IMR-90 (cell line): ENCODE data around the gene BAIAP2L1. TPM values are rescaled to one million over a fixed set of nuclear protein-coding genes. Genes with fewer than 3 reads are reported as not detected.

Source experiments
- ATAC-seq: fragments of 200-7000 bp; cut with Tn5 transposase; 2 replicates; pipeline ENCODE4 v1.9.1; 2020; ENCODE audit warnings: low read depth, mild to moderate bottlenecking, moderate library complexity
- BruUV-seq: library from RNA; stranded (reverse); fragments of 400-500 nt; replicated peaks from 2 replicates; lab custom pipeline; 2021; lab: Mats Ljungman, UMichigan
- CTCF ChIA-PET: fragments of 300-600 bp; formaldehyde crosslinking; extraction: SDS; loops from one replicate; lab custom pipeline; 2021; ENCODE audit warnings: antibody characterized with exemption; lab: Yijun Ruan, JAX
- POLR2A ChIA-PET: fragments of 300-600 bp; sonication (Branson Sonifier 250); formaldehyde crosslinking; loops from one replicate; lab custom pipeline; 2022; ENCODE audit warnings: antibody characterized with exemption; ENCODE audit not compliant: unreplicated experiment; lab: Charles Lee
- DNase-seq: peaks from one replicate; pipeline ENCODE4 v3.0.0; 2013
- H2AFZ ChIP-seq: replicated peaks from 2 replicates; pipeline ENCODE3; 2013; ENCODE audit warnings: low read length, mild to moderate bottlenecking; ENCODE audit not compliant: poor library complexity
- H2AK5ac ChIP-seq: 2 replicates; pipeline ENCODE4 v1.6.1; 2013; ENCODE audit warnings: low read depth, low read length, inconsistent platforms
- H2AK9ac ChIP-seq: replicated peaks from 2 replicates; pipeline ENCODE3; 2013; ENCODE audit warnings: mild to moderate bottlenecking, low read depth, low read length, moderate library complexity; ENCODE audit not compliant: poor library complexity
- H2BK120ac ChIP-seq: 2 replicates; pipeline ENCODE4 v1.6.1; 2013; ENCODE audit warnings: low read depth, low read length, inconsistent platforms
- H2BK15ac ChIP-seq: 3 replicates; pipeline ENCODE4 v1.6.1; 2013; ENCODE audit warnings: low read depth, low read length, inconsistent platforms
- H2BK20ac ChIP-seq: 2 replicates; pipeline ENCODE4 v1.6.1; 2013; ENCODE audit warnings: low read depth, mild to moderate bottlenecking, inconsistent platforms, low read length, moderate library complexity
- H2BK5ac ChIP-seq: 2 replicates; pipeline ENCODE4 v1.6.1; 2013; ENCODE audit warnings: mild to moderate bottlenecking, low read depth, low read length, inconsistent platforms; ENCODE audit not compliant: poor library complexity, severe bottlenecking
- H3K14ac ChIP-seq: replicated peaks from 2 replicates; pipeline ENCODE4 v1.6.1; 2013; ENCODE audit warnings: low read depth, low read length, inconsistent platforms
- H3K18ac ChIP-seq: 2 replicates; pipeline ENCODE4 v1.6.1; 2013; ENCODE audit warnings: low read depth, low read length, control low read depth
- H3K23ac ChIP-seq: 2 replicates; pipeline ENCODE4 v1.6.1; 2013; ENCODE audit warnings: low read depth, low read length, inconsistent platforms
- H3K27ac ChIP-seq: 2 replicates; pipeline ENCODE4 v1.5.1; 2013; ENCODE audit warnings: mild to moderate bottlenecking, control low read depth, low read length; ENCODE audit not compliant: insufficient read depth
- H3K27me3 ChIP-seq: 2 replicates; pipeline ENCODE4 v1.6.1; 2013; ENCODE audit warnings: low read length; ENCODE audit not compliant: control insufficient read depth, insufficient read depth
- H3K36me3 ChIP-seq: 2 replicates; pipeline ENCODE4 v1.6.1; 2013; ENCODE audit warnings: low read length, mixed read lengths; ENCODE audit not compliant: control insufficient read depth, insufficient read depth
- H3K4ac ChIP-seq: 2 replicates; pipeline ENCODE4 v1.6.1; 2013; ENCODE audit warnings: low read depth, low read length, inconsistent platforms
- H3K4me1 ChIP-seq: 2 replicates; pipeline ENCODE4 v1.6.1; 2013; ENCODE audit warnings: low read length, mixed read lengths; ENCODE audit not compliant: control insufficient read depth, insufficient read depth
- H3K4me2 ChIP-seq: 2 replicates; pipeline ENCODE4 v1.6.1; 2013; ENCODE audit warnings: low read depth, mild to moderate bottlenecking, control low read depth, low read length, moderate library complexity
- H3K4me3 ChIP-seq: 2 replicates; pipeline ENCODE4 v1.5.1; 2013; ENCODE audit warnings: low read depth, mild to moderate bottlenecking, control low read depth, low read length, moderate library complexity; ENCODE audit not compliant: insufficient read depth
- H3K56ac ChIP-seq: 2 replicates; pipeline ENCODE4 v1.6.1; 2013; ENCODE audit warnings: low read length, inconsistent platforms; ENCODE audit not compliant: insufficient read depth; ENCODE audit errors: extremely low read depth
- H3K79me1 ChIP-seq, 2 experiments: 2 replicates each; pipeline ENCODE4 v1.6.1; 2013; ENCODE audit warnings: low read length in 2 of 2, inconsistent platforms in 1 of 2, low read depth in 1 of 2
- H3K9ac ChIP-seq: 2 replicates; pipeline ENCODE4 v1.6.1; 2013; ENCODE audit warnings: low read depth, low read length, control low read depth
- H3K9me1 ChIP-seq: 2 replicates; pipeline ENCODE4 v1.6.1; 2013; ENCODE audit warnings: low read length, inconsistent platforms; ENCODE audit not compliant: insufficient read depth
- H3K9me3 ChIP-seq: 2 replicates; pipeline ENCODE4 v1.6.1; 2013; ENCODE audit warnings: low read length; ENCODE audit not compliant: control insufficient read depth, insufficient read depth
- H4K20me1 ChIP-seq: 2 replicates; pipeline ENCODE4 v1.6.1; 2013; ENCODE audit warnings: low read length, inconsistent platforms; ENCODE audit not compliant: insufficient read depth
- H4K5ac ChIP-seq: 2 replicates; pipeline ENCODE4 v1.6.1; 2013; ENCODE audit warnings: mild to moderate bottlenecking, low read depth, low read length, control low read depth
- H4K8ac ChIP-seq, 2 experiments: 2 replicates each; pipeline ENCODE4 v1.6.1; 2013; ENCODE audit warnings: low read depth in 2 of 2, low read length in 2 of 2, control low read depth in 1 of 2, inconsistent platforms in 1 of 2
- H4K91ac ChIP-seq: 2 replicates; pipeline ENCODE4 v1.6.1; 2013; ENCODE audit warnings: low read depth, low read length, inconsistent platforms; ENCODE audit not compliant: insufficient read depth
- BHLHE40 ChIP-seq: fragments of 150-350 bp; IDR thresholded peaks from 2 replicates; pipeline ENCODE4 v1.6.1; 2016; ENCODE audit warnings: mild to moderate bottlenecking, low read depth, low read length
- CEBPB ChIP-seq: IDR thresholded peaks from 2 replicates; pipeline ENCODE4 v1.6.1; 2012; ENCODE audit warnings: low read depth, low read length, improper control_type of control experiment
- CHD1 ChIP-seq: IDR thresholded peaks from 2 replicates; pipeline ENCODE4 v1.6.1; 2012; ENCODE audit warnings: low read depth, low read length, improper control_type of control experiment
- CTCF ChIP-seq: conservative IDR thresholded peaks from 2 replicates; pipeline ENCODE4 v1.5.1; 2012; ENCODE audit warnings: mild to moderate bottlenecking, low read depth, low read length, improper control_type of control experiment
- ELK1 ChIP-seq: fragments of 150-350 bp; IDR thresholded peaks from 2 replicates; pipeline ENCODE4 v1.6.1; 2016; ENCODE audit warnings: low read depth, mild to moderate bottlenecking, low read length, moderate library complexity, borderline replicate concordance
- FOS ChIP-seq: fragments of 150-350 bp; IDR thresholded peaks from 2 replicates; pipeline ENCODE4 v1.6.1; 2016; ENCODE audit warnings: low read depth, low read length
- MAFK ChIP-seq: IDR thresholded peaks from 2 replicates; pipeline ENCODE4 v1.6.1; 2012; ENCODE audit warnings: low read depth, low read length, improper control_type of control experiment
- MAZ ChIP-seq: IDR thresholded peaks from 2 replicates; pipeline ENCODE4 v1.6.1; 2012; ENCODE audit warnings: low read depth, mild to moderate bottlenecking, low read length, improper control_type of control experiment, moderate library complexity, borderline replicate concordance
- MXI1 ChIP-seq: IDR thresholded peaks from 2 replicates; pipeline ENCODE4 v1.6.1; 2012; ENCODE audit warnings: low read depth, mild to moderate bottlenecking, low read length, moderate library complexity, borderline replicate concordance
- NFE2L2 ChIP-seq: fragments of 150-350 bp; IDR thresholded peaks from 2 replicates; pipeline ENCODE4 v1.6.1; 2016; ENCODE audit warnings: low read depth, mild to moderate bottlenecking, low read length
- POLR2A ChIP-seq: IDR thresholded peaks from 2 replicates; pipeline ENCODE4 v1.6.1; 2012; ENCODE audit warnings: mild to moderate bottlenecking, low read depth, low read length
- RAD21 ChIP-seq: IDR thresholded peaks from 2 replicates; pipeline ENCODE4 v1.6.1; 2012; ENCODE audit warnings: low read length, improper control_type of control experiment
- RCOR1 ChIP-seq: IDR thresholded peaks from 2 replicates; pipeline ENCODE4 v1.6.1; 2012; ENCODE audit warnings: mild to moderate bottlenecking, low read length, improper control_type of control experiment; ENCODE audit not compliant: insufficient replicate concordance
- RFX5 ChIP-seq: IDR thresholded peaks from 2 replicates; pipeline ENCODE4 v1.8.0; 2012; ENCODE audit warnings: low read depth, mild to moderate bottlenecking, low read length, moderate library complexity
- SMC3 ChIP-seq: fragments of 150-350 bp; IDR thresholded peaks from 2 replicates; pipeline ENCODE4 v1.6.1; 2016; ENCODE audit warnings: low read depth, mild to moderate bottlenecking, antibody characterized with exemption, low read length, moderate library complexity
- USF2 ChIP-seq: fragments of 150-350 bp; IDR thresholded peaks from 2 replicates; pipeline ENCODE4 v1.6.1; 2017; ENCODE audit warnings: mild to moderate bottlenecking, antibody characterized with exemption, low read length, low read depth
- WGBS, 2 experiments: methylation state at CpG; one replicate each; pipeline versions ENCODE4 v1.1.5 to v1.1.7; 2013; ENCODE audit warnings: missing lambda C conversion rate in 2 of 2; ENCODE audit not compliant: insufficient read length in 1 of 2; ENCODE audit errors: extremely low coverage in 2 of 2; 5-methylcytosine and 5-hydroxymethylcytosine counted together
- dilution Hi-C: fragments of 300-500 bp; cut with HindIII; formaldehyde crosslinking; loops from one replicate; pipeline ENCODE4 v1.14.3; 2018; ENCODE audit warnings: low sequenced_read_pairs; ENCODE audit not compliant: unreplicated experiment
- in situ Hi-C: fragments of 300-500 bp; cut with MboI; formaldehyde crosslinking; loops from 3 replicates; pipeline ENCODE4 v1.14.3; 2019; ENCODE audit warnings: low sequenced_read_pairs, inconsistent platforms, mixed read lengths
- intact Hi-C: fragments of 100-400 bp; cut with micrococcal nuclease; formaldehyde crosslinking; loops from 2 replicates; pipeline ENCODE4 v1.10.0; 2022
- polyA plus RNA-seq, 3 experiments: library from polyadenylated mRNA; depleted of rRNA; stranded (reverse); fragments of >200 nt; gene quantifications; 2 replicates each; pipeline ENCODE4 v1.2.3, GENCODE V29; 2012; ENCODE audit warnings: low replicate concordance in 1 of 3
- total RNA-seq: library from RNA; depleted of rRNA; stranded (reverse); fragments of >200 nt; gene quantifications from 2 replicates; pipeline ENCODE4 v1.2.3, GENCODE V29; 2012

The BAIAP2L1 gene
- total and polyA plus RNA-seq, 2 of the 4 experiments (the other 2 are of a cell fraction) = 2.2 to 6.0 TPM

GRCh38 chr7:98315318-98315993, 85.4 kb downstream of the BAIAP2L1 start:
- H4K5ac ChIP-seq = no peak overlapping the region
- CTCF ChIA-PET = no interaction called here
- H3K4ac ChIP-seq = no peak overlapping the region
- in situ Hi-C loops (loop anchor here (25.0 kb wide), 1 partner anchor 422 kb away; no protein-coding TSS in a partner anchor), dilution Hi-C loops (no loop called here), intact Hi-C loops (no loop called here)
- no peak overlapping the region for H4K91ac ChIP-seq
- no peaks in the 10 kb centered on the region for H3K27me3 ChIP-seq
- no peak overlapping the region for H3K4me2 ChIP-seq
- WGBS, 2 experiments = 93% methylated on average over 2 of the region's 13 CpGs; no CpG with 5 or more reads in 1 of the 2 experiments
- no peak overlapping the region for H2AK9ac ChIP-seq
- TF ChIP-seq RFX5 (no peak), MAZ (no peak), RCOR1 (no peak), CTCF (no peak), USF2 (no peak), MXI1 (no peak), CHD1 (no peak), MAFK (no peak), FOS (no peak), ELK1 (no peak), BHLHE40 (no peak), SMC3 (no peak), POLR2A (no peak), CEBPB (no peak), NFE2L2 (no peak), RAD21 (no peak)
- H2BK120ac ChIP-seq = no peak overlapping the region
- H3K14ac ChIP-seq = no peak overlapping the region
- H4K8ac ChIP-seq = no peak overlapping the region
- H3K79me1 ChIP-seq = peaks cover 0 to 9% of the 10 kb centered on the region in 2 experiments; a peak in 1 of 4 replicates
- H2BK15ac ChIP-seq = no peak overlapping the region
- H3K4me3 ChIP-seq = no peak overlapping the region
- H2BK5ac ChIP-seq = no peak overlapping the region
- no peaks in the 10 kb centered on the region for H3K9me3 ChIP-seq
- no peak overlapping the region for H3K27ac ChIP-seq
- H3K4me1 ChIP-seq = peaks cover 2% of the 10 kb centered on the region; the same call in 1 of the 2 replicates
- peaks cover 3% of the 10 kb centered on the region; the same call in 1 of the 2 replicates for H3K36me3 ChIP-seq
- no peak overlapping the region for H3K56ac ChIP-seq
- peaks cover 7% of the 10 kb centered on the region for H3K9me1 ChIP-seq
- DNase-seq = no peak
- no peak overlapping the region for H2AK5ac ChIP-seq
- no peak overlapping the region for H3K9ac ChIP-seq
- no peak overlapping the region for H2AFZ ChIP-seq
- no peak for ATAC-seq
- no peak overlapping the region for H2BK20ac ChIP-seq
- no peak overlapping the region for H3K23ac ChIP-seq
- no TSS peak for BruUV-seq
- H3K18ac ChIP-seq = no peak overlapping the region
- POLR2A ChIA-PET = no interaction called here
- no peaks in the 10 kb centered on the region for H4K20me1 ChIP-seq
